HepG2 (cell line): ENCODE data around the gene MIEF1. TPM values are rescaled to one million over a fixed set of nuclear protein-coding genes. Genes with fewer than 3 reads are reported as not detected.

Source experiments
- AHR ChIP-seq: IDR thresholded peaks from 2 replicates; pipeline ENCODE4 v1.6.1; 2018; ENCODE audit warnings: missing genetic modification reagents, missing compliant biosample characterization
- BCLAF1 ChIP-seq: fragments of 450-650 bp; IDR thresholded peaks from 2 replicates; pipeline ENCODE4 v1.6.1; 2017; ENCODE audit warnings: mild to moderate bottlenecking
- HNRNPH1 ChIP-seq: fragments of 200-400 bp; formaldehyde crosslinking; optimal IDR thresholded peaks from 2 replicates; pipeline ENCODE3; 2017; ENCODE audit warnings: mild to moderate bottlenecking, low read depth, low read length
- KIAA2018 ChIP-seq: sonication (generic); formaldehyde crosslinking; IDR thresholded peaks from 2 replicates; pipeline ENCODE4 v1.5.0; 2020; ENCODE audit warnings: mild to moderate bottlenecking, missing genetic modification reagents, borderline replicate concordance
- MBD4 ChIP-seq: IDR thresholded peaks from 2 replicates; pipeline ENCODE4 v1.6.1; 2012; ENCODE audit warnings: low read length, inconsistent platforms, borderline replicate concordance
- RXRA ChIP-seq: sonication (generic); formaldehyde crosslinking; IDR thresholded peaks from 2 replicates; pipeline ENCODE4 v1.5.1; 2020; ENCODE audit warnings: missing genetic modification reagents
- SALL2 ChIP-seq: sonication (generic); formaldehyde crosslinking; IDR thresholded peaks from 2 replicates; pipeline ENCODE4 v1.8.1; 2023; ENCODE audit warnings: mild to moderate bottlenecking, missing genetic modification reagents, inconsistent platforms
- SMARCE1 ChIP-seq: fragments of 450-650 bp; IDR thresholded peaks from 2 replicates; pipeline ENCODE4 v1.6.1; 2017; ENCODE audit warnings: borderline replicate concordance
- SP1 ChIP-seq, 2 experiments: fragments of 450-650 bp in 1 of 2; sonication (generic) in 1 of 2; formaldehyde crosslinking in 1 of 2; IDR thresholded peaks; 2 replicates each; pipeline versions ENCODE4 v1.4.0 to v1.6.1; 2016 to 2020; ENCODE audit warnings: missing genetic modification reagents in 1 of 2
- TFDP2 ChIP-seq: sonication (generic); formaldehyde crosslinking; IDR thresholded peaks from 2 replicates; pipeline ENCODE4 v1.4.0; 2020; ENCODE audit warnings: missing genetic modification reagents
- ZGPAT ChIP-seq: IDR thresholded peaks from 2 replicates; pipeline ENCODE4 v1.6.1; 2016; ENCODE audit warnings: mild to moderate bottlenecking
- ZNF383 ChIP-seq: sonication (generic); formaldehyde crosslinking; IDR thresholded peaks from 2 replicates; pipeline ENCODE4 v1.4.0; 2020; ENCODE audit warnings: missing genetic modification reagents, mild to moderate bottlenecking, borderline replicate concordance
- ZNF703 ChIP-seq: sonication (generic); formaldehyde crosslinking; IDR thresholded peaks from 2 replicates; pipeline ENCODE4 v1.5.1; 2020; ENCODE audit warnings: missing genetic modification reagents, mild to moderate bottlenecking, moderate library complexity, borderline replicate concordance
- ZZZ3 ChIP-seq: sonication (generic); formaldehyde crosslinking; IDR thresholded peaks from 2 replicates; pipeline ENCODE4 v1.4.0; 2020; ENCODE audit warnings: missing genetic modification reagents, mild to moderate bottlenecking, borderline replicate concordance
- polyA plus RNA-seq, 8 experiments: library from polyadenylated mRNA; depleted of rRNA in 3 of 8; stranded (reverse) in 7 of 8; unstranded in 1 of 8; fragments of >200 nt; fragmentation: Illumina TruSeq in 4 of 8; extraction: Trizol in 4 of 8; gene quantifications; 2 replicates each; pipeline versions ENCODE4 v1.2.1 to v1.2.3, GENCODE V29; 2011 to 2016; ENCODE audit warnings: low read depth in 4 of 8, missing spikeins in 1 of 8, mixed read lengths in 1 of 8; ENCODE audit not compliant: insufficient read depth in 1 of 8
- total RNA-seq, 5 experiments: library from RNA; depleted of rRNA; stranded (reverse); fragments of >200 nt; fragmentation: Illumina TruSeq; extraction: Trizol; gene quantifications; 2 replicates each; pipeline ENCODE4 v1.2.3, GENCODE V29; 2016; ENCODE audit warnings: low read depth in 1 of 5

Gene MIEF1
- total and polyA plus RNA-seq, 2 of the 13 experiments (the other 11 are each of a cell fraction or from before 2014, with no cell fraction given): 21.7 to 34.8 TPM

- TF ChIP-seq BCLAF1 (no peak), MBD4 (no peak), SP1 (IDR thresholded peaks at IDR 0.05) (no peak), SP1 (CRISPR knock-in tag; IDR thresholded peaks at IDR 0.05) (0 out of 2 replicates have a peak, but pooled peaks have one; percentile 33), ZZZ3 (CRISPR knock-in tag) (no peak), SALL2 (CRISPR knock-in tag) (peak; percentile 71; the same call in 1 of the 2 replicates), ZGPAT (CRISPR knock-in tag) (peak; percentile 52; the same call in 1 of the 2 replicates), AHR (CRISPR knock-in tag) (peak; percentile 90; the same call in 1 of the 2 replicates), HNRNPH1 (no peak), KIAA2018 (CRISPR knock-in tag) (no peak), ZNF383 (CRISPR knock-in tag) (no peak), SMARCE1 (no peak), RXRA (CRISPR knock-in tag) (no peak), TFDP2 (0 out of 2 replicates have a peak, but pooled peaks have one; percentile 40), ZNF703 (CRISPR knock-in tag) (no peak)
Measured at GRCh38 chr22:39545386-39546365, 43.6 kb downstream of the MIEF1 start (continued).
